Measurements from ENCODE around the gene NDUFA11.
"Not testable (repeated sequence)": the region's sequence is repeated elsewhere in the genome, so short reads cannot be mapped to it uniquely, and the experiment has no call there.

The NDUFA11 gene

DNA sequence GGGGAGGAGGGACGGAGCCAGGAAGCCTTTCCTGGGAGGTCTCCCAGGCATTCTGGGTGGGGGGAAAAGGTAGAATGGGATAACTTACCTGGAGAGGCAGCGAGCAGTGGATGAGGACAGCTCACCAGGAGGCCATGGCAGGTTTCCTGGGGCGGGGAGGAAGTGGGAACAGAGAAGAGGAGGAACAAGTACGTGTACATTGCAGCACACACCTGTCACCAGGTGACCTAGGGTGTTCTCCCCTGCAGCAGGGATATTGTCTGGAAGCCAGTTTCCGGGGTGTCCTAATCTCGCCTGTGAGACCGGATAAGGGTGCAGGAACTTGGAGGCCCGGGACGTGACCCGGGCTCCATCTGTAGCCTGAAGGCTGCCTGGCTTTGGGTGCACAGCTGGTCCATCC lies 52.3 kb downstream of the NDUFA11 start, which contains the start of gene FUT3:
Gene FUT3 (minus strand): TSS at position 148 of the 400 bp plus-strand sequence.
- DNase-seq, result no peak

DNA sequence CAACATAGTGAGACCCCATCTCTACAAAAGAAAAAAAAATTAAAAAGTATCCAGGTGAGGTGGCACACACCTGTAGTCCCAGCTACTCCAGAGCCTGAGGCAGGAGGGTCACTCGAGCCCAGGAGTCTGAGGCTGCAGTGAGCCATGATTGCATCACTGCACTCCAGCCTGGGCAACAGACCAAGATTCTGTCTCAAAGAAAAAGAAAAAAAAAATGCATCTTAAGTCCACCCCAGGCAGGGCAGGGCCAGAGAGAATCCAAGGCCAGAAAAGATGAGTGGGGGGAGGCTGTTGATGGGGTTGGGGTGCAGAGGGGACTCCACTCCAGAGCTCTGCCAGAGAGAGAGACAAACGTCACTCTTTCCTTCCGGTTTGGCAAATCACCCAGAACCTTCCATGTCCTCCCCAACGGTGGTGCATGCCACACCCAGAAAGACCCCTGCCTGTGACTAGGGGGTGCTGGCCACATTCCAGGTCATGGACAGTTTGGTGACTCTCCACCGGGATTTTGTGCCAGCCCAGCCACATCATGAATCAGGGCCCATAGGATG lies 52.8 kb downstream of the NDUFA11 start:
- DNase-seq, result no peak

DNA sequence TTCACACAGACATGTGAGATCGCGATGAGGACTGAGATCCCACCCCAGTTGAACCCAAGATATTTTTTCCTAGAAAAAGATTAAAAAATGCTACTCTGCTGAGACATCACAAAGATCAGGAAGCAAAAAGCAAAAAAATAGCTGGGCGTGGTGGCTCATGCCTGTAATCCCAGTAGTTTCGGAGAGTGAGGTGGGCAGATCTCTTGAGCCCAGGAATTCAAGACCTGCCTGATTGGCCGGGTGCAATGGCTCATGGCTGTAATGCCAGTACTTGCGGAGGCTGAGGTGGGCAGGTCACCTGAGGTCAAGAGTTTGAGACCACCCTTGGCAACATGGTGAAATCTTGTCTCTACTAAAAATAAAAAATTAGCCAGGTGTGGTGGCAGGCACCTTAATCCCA lies 53.4 kb downstream of the NDUFA11 start:
- no peak for DNase-seq

DNA sequence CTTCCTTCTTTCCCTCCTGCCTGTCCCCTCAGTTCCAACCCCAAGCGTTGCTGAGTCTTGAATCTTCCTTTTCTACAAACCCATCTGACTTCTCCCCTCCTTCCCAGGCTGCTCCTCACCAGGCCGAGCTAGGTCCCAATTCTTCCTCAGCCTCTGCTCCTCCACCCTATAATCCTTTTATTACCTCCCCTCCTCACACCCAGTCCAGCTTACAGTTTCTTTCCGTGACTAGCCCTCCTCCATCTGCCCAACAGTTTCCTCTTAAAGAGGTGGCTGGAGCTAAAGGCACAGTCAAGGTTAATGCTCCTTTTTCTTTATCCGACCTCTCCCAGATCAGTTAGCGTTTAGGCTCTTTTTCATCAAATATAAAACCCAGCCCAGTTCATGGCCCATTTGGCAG lies 55.0 kb downstream of the NDUFA11 start:
- not testable (repeated sequence) for DNase-seq

DNA sequence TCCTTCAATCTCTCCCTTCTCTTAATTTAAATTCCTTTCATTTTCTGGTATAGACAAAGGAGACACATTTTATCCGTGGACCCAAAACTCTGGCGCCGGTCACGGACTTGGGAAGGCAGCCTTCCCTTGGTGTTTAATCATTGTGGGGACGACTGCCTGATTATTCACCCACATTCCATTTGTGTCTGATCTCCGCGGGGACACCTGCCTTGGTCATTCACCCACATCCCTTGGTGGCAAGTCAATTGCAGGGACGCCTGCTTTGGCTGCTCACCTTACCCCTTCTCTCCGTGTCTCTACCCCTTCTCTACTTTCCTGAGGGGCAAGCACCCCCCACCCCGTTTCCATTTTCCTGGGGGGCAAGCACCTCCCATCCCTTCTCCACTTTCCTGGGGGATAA lies 55.7 kb downstream of the NDUFA11 start:
- DNase-seq, result not testable (repeated sequence)

All from NCI-H1930 (cell line).